GM19099 (cell line): ENCODE results near the gene PTK7.

Experiments
- POLR2A ChIP-seq: IDR thresholded peaks from 3 replicates; pipeline ENCODE4 v1.6.1; 2011; ENCODE audit warnings: low read depth; ENCODE audit not compliant: insufficient read length; ENCODE audit errors: extremely low read depth

The PTK7 gene

GRCh38 chr6:43141644-43142043 is 65.5 kb downstream of the PTK7 start:
- no peak for TF ChIP-seq POLR2A

GRCh38 chr6:43142101-43142500 is 66.0 kb downstream of the PTK7 start:
- no peak for TF ChIP-seq POLR2A

GRCh38 chr6:43143235-43144128 is 67.4 kb downstream of the PTK7 start:
- no peak for TF ChIP-seq POLR2A

- no peak for TF ChIP-seq POLR2A
These were observed 68.8 kb downstream of the PTK7 start for GRCh38 chr6:43144879-43145278.

GRCh38 chr6:43146261-43146660 is 70.1 kb downstream of the PTK7 start:
- no peak for TF ChIP-seq POLR2A

GRCh38 chr6:43146709-43147688 is 70.9 kb downstream of the PTK7 start:
- TF ChIP-seq POLR2A = no peak

GRCh38 chr6:43147691-43148477 is 71.8 kb downstream of the PTK7 start:
- no peak for TF ChIP-seq POLR2A

GRCh38 chr6:43149265-43149664 is 73.2 kb downstream of the PTK7 start:
- no peak for TF ChIP-seq POLR2A

- no peak for TF ChIP-seq POLR2A
These were observed 74.1 kb downstream of the PTK7 start for GRCh38 chr6:43150051-43150751.

- no peak for TF ChIP-seq POLR2A
These were observed 83.5 kb downstream of the PTK7 start for GRCh38 chr6:43159599-43159998.

GRCh38 chr6:43163899-43164298 is 87.8 kb downstream of the PTK7 start:
- TF ChIP-seq POLR2A = no peak

GRCh38 chr6:43170417-43170930 is 94.4 kb downstream of the PTK7 start:
- no peak for TF ChIP-seq POLR2A

GRCh38 chr6:43170931-43171706 is 95.0 kb downstream of the PTK7 start, which contains the start of gene SRF:
Gene SRF (plus strand): TSS chr6:43171269. CDS start chr6:43171657, 388 bp downstream.
- peak; percentile 67 for TF ChIP-seq POLR2A
